ENCODE results near the gene NEK6. TPM values are rescaled to one million over a fixed set of nuclear protein-coding genes. Genes with fewer than 3 reads are reported as not detected.

NEK6 gene
- total and polyA plus RNA-seq, 2 of the 8 experiments (the other 6 are each of a cell fraction or from before 2014, with no cell fraction given) = 17.7 to 19.7 TPM

- H3K27ac ChIP-seq (ENCODE audit: low read depth, low read length) = no peak overlapping the region
- H3K4me1 ChIP-seq (replicated peaks in 1 of 4; ENCODE audit: control insufficient read depth in 3 of 4, insufficient read depth in 4 of 4, low read length in 3 of 4) = peaks cover 0 to 25% (median 14%) of the 10 kb centered on the region in 4 experiments; a peak in 5 of 7 replicates
- H2BK20ac ChIP-seq (ENCODE audit: low read length) = no peak overlapping the region
- H4K5ac ChIP-seq (ENCODE audit: insufficient read length, low read depth, low read length) = no peak overlapping the region
- CTCF ChIA-PET (ENCODE audit: partially characterized antibody) = interaction anchor here (1.0 to 1.7 kb wide), 5 partner anchors 18 to 173 kb away, joined by 3 to 5 read pairs (median 3); no protein-coding TSS in a partner anchor
- FAIRE-seq = no peak
- H3K23me2 ChIP-seq (ENCODE audit: low read depth, low read length) = no peaks in the 10 kb centered on the region
- POLR2A ChIA-PET (ENCODE audit: partially characterized antibody) = no interaction called here
- no peak overlapping the region for H3K14ac ChIP-seq (ENCODE audit: insufficient read length)
- no peak overlapping the region for H3K56ac ChIP-seq (replicated peaks; ENCODE audit: insufficient read length, low read depth, low read length)
- no peak overlapping the region for H2AFZ ChIP-seq (ENCODE audit: low read length)
- peaks cover 5% of the 10 kb centered on the region; the same call in 1 of the 2 replicates for H3K79me1 ChIP-seq (ENCODE audit: low read depth, low read length)
- no peak overlapping the region for H2BK120ac ChIP-seq (replicated peaks; ENCODE audit: low read depth, low read length)
- H2BK12ac ChIP-seq (ENCODE audit: low read depth, low read length) = 0 out of 2 replicates have a peak overlapping the region, but pooled peaks have one; percentile 9
- H3K4ac ChIP-seq (replicated peaks; ENCODE audit: insufficient read length, low read depth, low read length) = no peak overlapping the region
- H3K79me2 ChIP-seq (ENCODE audit: control insufficient read depth in 1 of 2, insufficient read depth in 2 of 2, low read length in 2 of 2) = no peaks in the 10 kb centered on the region
- no peak for DNase-seq (ENCODE audit: low read depth in 1 of 2, low spot score in 2 of 2)
- no peak for TF ChIP-seq ASH2L (IDR thresholded peaks at IDR 0.05; ENCODE audit: low read length)
- TF ChIP-seq RBBP5 (IDR thresholded peaks at IDR 0.05; ENCODE audit: borderline replicate concordance, low read depth, low read length) = no peak
- no peak for TF ChIP-seq ZNF274 (IDR thresholded peaks at IDR 0.05; ENCODE audit: borderline replicate concordance, extremely low read depth, low read length)
- no peak for TF ChIP-seq POLR2A (IDR thresholded peaks at IDR 0.05; ENCODE audit: control extremely low read depth in 1 of 2, low read depth in 2 of 2, low read length in 2 of 2)
- TF ChIP-seq RNF2 (IDR thresholded peaks at IDR 0.05; ENCODE audit: borderline replicate concordance, low read depth, low read length, missing control alignments, poor library complexity, severe bottlenecking) = no peak
- no peak overlapping the region for H3K9ac ChIP-seq (replicated peaks in 1 of 4; ENCODE audit: extremely low read depth in 1 of 4, low read depth in 3 of 4, low read length in 3 of 4)
- H4K91ac ChIP-seq (replicated peaks; ENCODE audit: insufficient read length, low read length) = no peak overlapping the region
- no peak overlapping the region for H3K18ac ChIP-seq (ENCODE audit: extremely low read depth, low read length)
- no peaks in the 10 kb centered on the region for H3K9me3 ChIP-seq (ENCODE audit: insufficient read depth in 2 of 2, low read depth in 1 of 2, low read length in 1 of 2)
- no peaks in the 10 kb centered on the region for H3K36me3 ChIP-seq (ENCODE audit: control insufficient read depth in 2 of 4, insufficient read depth in 4 of 4, low read length in 3 of 4)
- H2BK15ac ChIP-seq (ENCODE audit: low read length) = no peak overlapping the region
- no peak overlapping the region for H3K23ac ChIP-seq (ENCODE audit: insufficient read length)
- peaks cover 2 to 8% of the 10 kb centered on the region in 2 experiments for H4K20me1 ChIP-seq (replicated peaks in 1 of 2; ENCODE audit: control insufficient read depth in 1 of 2, insufficient read depth in 2 of 2, low read length in 2 of 2)
- H2BK5ac ChIP-seq (ENCODE audit: low read depth, low read length) = no peak overlapping the region
- H2AK5ac ChIP-seq (ENCODE audit: low read depth, low read length) = no peak overlapping the region
- H3K4me3 ChIP-seq (ENCODE audit: extremely low read depth in 1 of 4, insufficient read depth in 2 of 4, low read depth in 3 of 4, low read length in 4 of 4) = no peak overlapping the region
- no peak overlapping the region for H3K4me2 ChIP-seq (ENCODE audit: insufficient read depth in 1 of 2, low read depth in 2 of 2, low read length in 2 of 2)
- H4K8ac ChIP-seq (ENCODE audit: extremely low read depth, insufficient read depth, low read length) = no peak overlapping the region
- 83% methylated on average over 18 of the region's 18 CpGs; no CpG with 5 or more reads in 1 of the 2 experiments for WGBS, 2 experiments (ENCODE audit: extremely low coverage in 1 of 2, insufficient coverage in 1 of 2, insufficient read length in 1 of 2, insufficient replicate concordance in 2 of 2, low coverage in 1 of 2, low lambda C conversion rate in 2 of 2, missing lambda C conversion rate in 1 of 2)
- no peaks in the 10 kb centered on the region for H3K27me3 ChIP-seq (replicated peaks in 1 of 4; ENCODE audit: control insufficient read depth in 3 of 4, extremely low read depth in 1 of 4, insufficient read depth in 3 of 4, low read length in 3 of 4)
Observed at GRCh38 chr9:124295159-124295794, 37.5 kb downstream of the NEK6 start.

All from H1 (cell line).